HG02885 (cell line): ENCODE data around the gene RASL10B.

ENCODE experiments used
- ATAC-seq: cut with Tn5 transposase; IDR thresholded peaks from one replicate; pipeline ENCODE4 v1.9.1; 2021; ENCODE audit warnings: mild to moderate bottlenecking; ENCODE audit not compliant: unreplicated experiment, poor library complexity

Gene RASL10B

GRCh38 chr17:35716897-35717465 lies 14.5 kb upstream of the RASL10B start:
- no peak for ATAC-seq

DNA sequence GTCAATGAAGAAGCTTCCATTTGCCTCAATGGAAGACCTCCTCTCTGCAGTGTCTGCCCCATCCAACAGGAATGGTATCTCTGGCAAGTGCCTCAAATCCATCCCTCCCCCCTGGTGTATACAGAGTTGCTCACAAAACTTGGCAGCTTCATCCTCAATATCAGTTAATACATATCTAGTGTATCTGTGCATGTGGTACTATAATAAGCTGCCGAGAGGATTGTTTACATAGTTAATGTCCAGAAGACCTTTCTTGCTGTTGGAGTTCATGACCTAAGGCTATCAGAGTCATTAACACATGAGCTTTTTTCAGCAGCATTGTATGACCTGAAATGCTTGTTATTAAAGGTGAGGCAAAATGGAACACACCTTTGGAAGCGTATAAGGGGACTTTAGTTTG lies 14.0 kb upstream of the RASL10B start:
- no peak for ATAC-seq

- no peak for ATAC-seq
Observed at GRCh38 chr17:35723735-35724134, 7.7 kb upstream of the RASL10B start.

DNA sequence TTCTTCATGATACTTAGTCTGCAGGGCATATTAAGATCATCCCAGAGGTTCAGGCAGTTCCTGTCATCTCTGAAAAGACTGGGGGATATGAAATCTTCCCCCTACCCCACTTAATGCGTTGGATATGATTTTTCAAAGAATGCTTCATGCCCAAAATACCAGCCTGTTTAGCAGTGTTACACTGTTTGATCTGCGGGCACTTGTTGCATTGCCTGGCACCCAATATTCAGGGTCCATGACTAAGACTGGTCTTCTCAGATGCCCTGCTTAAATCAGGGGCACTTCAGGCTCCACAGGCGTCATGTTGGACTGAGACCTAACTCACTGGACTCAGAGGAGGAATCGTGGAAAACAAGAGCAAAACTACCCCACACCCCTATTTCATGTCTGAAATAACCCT lies 6.4 kb upstream of the RASL10B start:
- no peak for ATAC-seq

DNA sequence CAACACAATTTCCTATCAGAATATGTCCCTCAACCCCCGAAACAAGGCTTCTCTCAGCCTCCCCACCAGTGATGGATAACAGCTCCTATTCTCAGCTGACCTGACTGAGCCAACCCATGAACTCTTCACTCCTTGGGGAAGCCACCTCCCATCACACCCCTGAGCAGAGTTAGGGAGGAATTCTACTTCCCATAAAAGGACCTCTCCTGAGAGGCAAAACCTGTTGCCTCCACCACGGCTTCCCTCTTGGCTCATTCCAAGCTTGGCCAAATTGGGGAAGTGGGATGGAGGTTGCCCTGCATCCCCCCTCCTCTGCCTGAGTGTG lies 5.7 kb upstream of the RASL10B start:
- no peak for ATAC-seq

GRCh38 chr17:35726127-35726952 lies 5.1 kb upstream of the RASL10B start:
- no peak for ATAC-seq

DNA sequence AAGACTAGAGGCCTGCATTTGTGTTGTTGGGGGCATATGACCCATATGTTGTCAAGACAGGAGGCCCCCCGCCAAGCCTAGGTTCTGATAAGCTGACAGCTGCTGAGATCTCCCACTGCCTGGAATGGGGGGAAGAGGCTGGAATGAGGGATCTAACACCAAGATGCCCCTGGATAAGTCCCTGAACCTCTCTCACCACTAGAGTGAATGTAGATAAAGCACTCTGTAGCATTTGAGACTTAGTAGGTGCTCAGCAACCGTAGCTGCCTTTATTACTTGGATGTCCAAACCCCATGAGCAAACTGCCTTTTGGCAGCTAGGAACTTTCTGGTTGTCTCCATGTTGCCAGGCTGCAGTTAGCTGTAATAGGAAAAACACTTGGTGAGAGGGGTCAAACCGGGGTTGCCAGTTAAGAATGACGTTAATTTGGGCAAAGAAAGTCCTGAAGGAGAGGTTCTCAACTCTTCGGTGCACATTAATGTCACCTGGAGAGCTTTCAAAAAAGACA lies 4.4 kb upstream of the RASL10B start:
- ATAC-seq, result no peak

GRCh38 chr17:35727635-35728034 lies 3.8 kb upstream of the RASL10B start:
- no peak for ATAC-seq

DNA sequence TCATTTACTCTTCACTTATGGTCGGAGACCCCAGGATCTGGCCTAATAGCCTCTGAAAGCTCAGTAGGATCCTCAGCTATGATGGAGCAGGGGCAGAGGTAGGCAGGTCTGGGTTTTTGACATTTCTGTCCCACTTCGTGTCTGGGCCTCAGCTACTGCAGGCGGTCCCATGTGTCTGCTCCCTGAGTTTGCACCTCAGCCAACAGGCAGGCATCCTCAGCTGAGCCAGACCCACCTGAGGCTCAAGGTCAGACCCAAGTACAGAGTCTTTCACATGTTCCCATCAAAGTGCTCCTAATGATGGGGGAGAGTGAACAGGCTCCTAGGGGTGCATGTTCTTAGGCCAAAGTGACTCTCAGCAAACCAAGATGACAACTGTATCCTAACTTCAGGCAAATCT lies 2.9 kb upstream of the RASL10B start:
- no peak for ATAC-seq

- no peak for ATAC-seq
Observed at GRCh38 chr17:35729405-35729833, 2.0 kb upstream of the RASL10B start.

GRCh38 chr17:35730400-35731005 lies 936 bp upstream of the RASL10B start:
- no peak for ATAC-seq

- ATAC-seq, result no peak
Observed at GRCh38 chr17:35731917-35732805, 722 bp downstream of the RASL10B start.

DNA sequence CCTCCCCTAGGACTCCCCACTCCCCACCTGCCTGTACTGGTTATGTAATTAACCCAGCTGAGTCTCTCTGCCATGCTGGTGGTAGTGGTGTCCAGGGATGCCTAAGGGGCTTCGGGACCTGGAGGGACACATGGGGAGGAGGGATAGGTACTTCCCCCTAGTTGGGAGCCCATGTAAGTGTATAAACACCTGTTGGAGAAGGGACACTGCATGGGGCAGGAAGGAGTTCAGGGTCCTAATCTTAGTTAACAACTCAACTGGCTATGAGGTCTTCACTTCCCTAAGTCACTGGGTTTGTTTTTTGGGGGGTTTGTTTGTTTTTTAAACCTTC lies 1.3 kb downstream of the RASL10B start:
- no peak for ATAC-seq

DNA sequence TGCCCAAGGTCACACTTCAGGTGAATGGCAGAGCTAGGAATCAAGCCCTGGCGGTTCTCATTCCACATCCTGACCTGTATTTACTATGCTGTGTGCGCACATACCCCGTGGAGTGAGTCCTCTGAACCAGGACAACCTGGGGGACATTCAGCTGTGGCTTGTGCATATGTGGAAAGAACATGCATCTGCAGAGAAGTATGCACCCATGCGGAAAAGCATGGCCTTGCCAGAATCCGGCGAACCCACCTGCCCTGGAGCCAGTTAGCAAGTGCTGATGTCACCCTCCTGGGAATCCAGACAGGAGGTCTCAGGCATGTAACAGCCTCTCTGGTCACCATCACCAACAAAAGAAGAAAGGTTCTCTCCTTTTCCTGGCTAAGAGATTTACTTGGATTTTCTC lies 1.9 kb downstream of the RASL10B start:
- ATAC-seq, result no peak

GRCh38 chr17:35734396-35734795 lies 3.0 kb downstream of the RASL10B start:
- ATAC-seq, result no peak

DNA sequence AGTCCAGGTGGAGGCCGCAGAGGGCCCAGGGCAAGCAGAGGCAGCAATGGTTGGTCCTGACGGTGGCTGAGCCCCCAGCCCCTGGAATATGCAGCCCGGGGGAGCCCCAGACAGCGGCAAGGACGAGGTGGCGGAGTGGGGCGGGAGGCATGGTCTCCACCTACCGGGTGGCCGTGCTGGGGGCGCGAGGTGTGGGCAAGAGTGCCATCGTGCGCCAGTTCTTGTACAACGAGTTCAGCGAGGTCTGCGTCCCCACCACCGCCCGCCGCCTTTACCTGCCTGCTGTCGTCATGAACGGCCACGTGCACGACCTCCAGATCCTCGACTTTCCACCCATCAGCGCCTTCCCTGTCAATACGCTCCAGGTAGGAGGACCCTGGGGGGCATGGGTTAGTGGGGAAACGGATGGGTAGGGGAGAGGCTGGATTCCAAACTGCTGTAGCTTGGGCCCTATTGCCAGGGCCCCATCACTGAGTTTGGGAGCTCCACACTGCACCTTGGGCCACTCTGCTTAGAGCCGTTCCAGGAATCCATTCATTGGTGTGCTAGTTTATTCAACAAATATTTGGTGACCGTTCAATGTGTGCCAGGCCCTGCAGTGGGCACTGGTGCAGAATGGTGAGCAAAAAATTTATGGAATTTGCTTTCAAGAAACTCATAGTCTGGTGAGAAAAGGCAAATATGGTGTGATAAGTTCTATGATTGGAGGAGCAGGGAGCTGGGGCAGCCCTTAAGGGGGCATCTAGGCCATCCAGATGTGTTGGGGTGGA lies 3.8 kb downstream of the RASL10B start:
- no peak for ATAC-seq

- no peak for ATAC-seq
Observed at GRCh38 chr17:35736236-35736635, 4.8 kb downstream of the RASL10B start.

- no peak for ATAC-seq
Observed at GRCh38 chr17:35738519-35739133, 7.2 kb downstream of the RASL10B start.

GRCh38 chr17:35740216-35740615 lies 8.8 kb downstream of the RASL10B start:
- no peak for ATAC-seq
